ENCODE results near the gene RNF4.

Gene RNF4

GRCh38 chr4:2443956-2444740 is 24.8 kb upstream of the RNF4 start:
- no peak overlapping the region for H3K4me3 ChIP-seq (replicated peaks; ENCODE audit: insufficient read depth, low read length)
- no peak overlapping the region for H3K27ac ChIP-seq (replicated peaks)
- no peak for DNase-seq (ENCODE audit: low read depth in 1 of 2, low spot score in 1 of 2)
- TF ChIP-seq POLR2AphosphoS5 (IDR thresholded peaks at IDR 0.05; ENCODE audit: low read depth) (no peak), SPI1 (IDR thresholded peaks at IDR 0.05; ENCODE audit: borderline replicate concordance, low read depth) (no peak)
- no peaks in the 10 kb centered on the region for H3K27me3 ChIP-seq (ENCODE audit: insufficient read depth, poor library complexity, severe bottlenecking)

- Histone ChIP-seq H3K27ac (replicated peaks) (no peak overlapping the region), H3K27me3 (ENCODE audit: insufficient read depth, poor library complexity, severe bottlenecking) (no peaks in the 10 kb centered on the region), H3K4me3 (replicated peaks; ENCODE audit: insufficient read depth, low read length) (no peak overlapping the region)
- no peak for TF ChIP-seq CTCF (IDR thresholded peaks at IDR 0.05; ENCODE audit: insufficient read depth, low read length)
- no peak for TF ChIP-seq SPI1 (IDR thresholded peaks at IDR 0.05; ENCODE audit: borderline replicate concordance, low read depth)
- TF ChIP-seq REST (IDR thresholded peaks at IDR 0.05; ENCODE audit: insufficient replicate concordance, low read depth) = no peak
- TF ChIP-seq GABPA (IDR thresholded peaks at IDR 0.05; ENCODE audit: low read depth) = no peak
- no peak for TF ChIP-seq POLR2AphosphoS5 (IDR thresholded peaks at IDR 0.05; ENCODE audit: low read depth)
- no peak for DNase-seq (ENCODE audit: low read depth in 1 of 2, low spot score in 1 of 2)
These were observed 23.8 kb upstream of the RNF4 start for GRCh38 chr4:2445130-2445529.

- TF ChIP-seq GABPA (IDR thresholded peaks at IDR 0.05; ENCODE audit: low read depth) (no peak), SPI1 (IDR thresholded peaks at IDR 0.05; ENCODE audit: borderline replicate concordance, low read depth) (no peak), REST (IDR thresholded peaks at IDR 0.05; ENCODE audit: insufficient replicate concordance, low read depth) (no peak), POLR2AphosphoS5 (IDR thresholded peaks at IDR 0.05; ENCODE audit: low read depth) (no peak), CTCF (IDR thresholded peaks at IDR 0.05; ENCODE audit: insufficient read depth, low read length) (no peak)
- no peak for DNase-seq (ENCODE audit: low read depth in 1 of 2, low spot score in 1 of 2)
- Histone ChIP-seq H3K27ac (replicated peaks) (no peak overlapping the region), H3K27me3 (ENCODE audit: insufficient read depth, poor library complexity, severe bottlenecking) (no peaks in the 10 kb centered on the region), H3K4me3 (replicated peaks; ENCODE audit: insufficient read depth, low read length) (no peak overlapping the region)
These were observed 23.3 kb upstream of the RNF4 start for GRCh38 chr4:2445571-2445970.

- DNase-seq (ENCODE audit: low read depth in 1 of 2, low spot score in 1 of 2) = no peak
- H3K27me3 ChIP-seq (ENCODE audit: insufficient read depth, poor library complexity, severe bottlenecking) = no peaks in the 10 kb centered on the region
These were observed 22.0 kb upstream of the RNF4 start for GRCh38 chr4:2446656-2447564.

More at GRCh38 chr4:2446656-2447564, 22.0 kb upstream of the RNF4 start:
- Histone ChIP-seq H3K4me3 (replicated peaks; ENCODE audit: insufficient read depth, low read length) (no peak overlapping the region), H3K27ac (replicated peaks) (no peak overlapping the region)
- TF ChIP-seq GABPA (IDR thresholded peaks at IDR 0.05; ENCODE audit: low read depth) (no peak), SPI1 (IDR thresholded peaks at IDR 0.05; ENCODE audit: borderline replicate concordance, low read depth) (no peak), REST (IDR thresholded peaks at IDR 0.05; ENCODE audit: insufficient replicate concordance, low read depth) (no peak), POLR2AphosphoS5 (IDR thresholded peaks at IDR 0.05; ENCODE audit: low read depth) (no peak), CTCF (IDR thresholded peaks at IDR 0.05; ENCODE audit: insufficient read depth, low read length) (no peak)

All from HL-60 (cell line).